Neutrophil (primary cell): ENCODE results near the gene DMRT3.

Experiments used
- H3K27ac ChIP-seq: fragments of 200-600 bp; sonication (generic); 2 replicates; pipeline ENCODE4 v1.5.1; 2016; ENCODE audit warnings: mild to moderate bottlenecking, moderate library complexity
- H3K27me3 ChIP-seq: fragments of 200-600 bp; sonication (generic); 2 replicates; pipeline ENCODE4 v1.6.0; 2016; ENCODE audit warnings: mild to moderate bottlenecking
- H3K36me3 ChIP-seq: fragments of 200-600 bp; sonication (generic); 2 replicates; pipeline ENCODE4 v1.5.1; 2017
- H3K4me1 ChIP-seq, 2 experiments: fragments of 200-600 bp in 1 of 2; sonication (generic) in 1 of 2; 1 replicate in 1 of 2; 2 replicates in 1 of 2; pipeline versions ENCODE4 v1.5.1 to v1.6.1; 2013 to 2016; ENCODE audit warnings: low read depth in 1 of 2, low read length in 1 of 2, mild to moderate bottlenecking in 1 of 2, moderate library complexity in 1 of 2; ENCODE audit not compliant: control insufficient read depth in 1 of 2, insufficient read depth in 1 of 2
- H3K4me3 ChIP-seq, 2 experiments: fragments of 200-600 bp in 1 of 2; sonication (generic) in 1 of 2; 1 replicate in 1 of 2; 2 replicates in 1 of 2; pipeline ENCODE4 v1.5.1; 2013 to 2016; ENCODE audit warnings: low read depth in 1 of 2, low read length in 1 of 2, mild to moderate bottlenecking in 1 of 2, moderate library complexity in 1 of 2
- H3K9me3 ChIP-seq: fragments of 200-600 bp; sonication (generic); 2 replicates; pipeline ENCODE4 v1.5.1; 2016
- TF ChIP-seq, protein P1 (sequence below): fragments of 200-600 bp; sonication (generic); IDR thresholded peaks from 2 replicates; pipeline ENCODE4 v1.5.1; 2016; ENCODE audit warnings: antibody characterized with exemption

Gene DMRT3

DNA sequence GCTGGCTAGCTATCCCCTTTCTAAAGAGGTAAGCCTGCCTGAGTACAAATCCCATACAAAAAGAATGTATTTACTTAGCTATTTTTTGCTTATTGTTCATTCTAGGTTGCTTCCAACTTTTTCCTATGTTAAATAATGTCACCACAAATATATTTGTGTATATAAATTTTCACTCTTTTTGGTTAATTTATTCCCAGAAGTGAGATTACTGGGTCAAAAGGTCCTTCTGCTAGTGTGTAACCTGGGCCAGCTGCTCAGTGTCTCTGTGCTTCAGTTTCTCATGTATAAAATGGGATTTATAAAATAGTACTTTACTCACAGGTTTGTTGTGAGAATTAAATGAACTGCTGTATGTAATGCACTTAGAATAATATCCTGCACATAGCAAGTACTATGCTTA, 49.8 kb downstream of the DMRT3 start:
- Histone ChIP-seq H3K27ac (no peak overlapping the region), H3K4me3 (no peak overlapping the region), H3K27me3 (peaks cover 76% of the 10 kb centered on the region), H3K36me3 (no peaks in the 10 kb centered on the region), H3K4me1 (no peaks in the 10 kb centered on the region), H3K9me3 (no peaks in the 10 kb centered on the region)
- TF ChIP-seq, protein P1, sequence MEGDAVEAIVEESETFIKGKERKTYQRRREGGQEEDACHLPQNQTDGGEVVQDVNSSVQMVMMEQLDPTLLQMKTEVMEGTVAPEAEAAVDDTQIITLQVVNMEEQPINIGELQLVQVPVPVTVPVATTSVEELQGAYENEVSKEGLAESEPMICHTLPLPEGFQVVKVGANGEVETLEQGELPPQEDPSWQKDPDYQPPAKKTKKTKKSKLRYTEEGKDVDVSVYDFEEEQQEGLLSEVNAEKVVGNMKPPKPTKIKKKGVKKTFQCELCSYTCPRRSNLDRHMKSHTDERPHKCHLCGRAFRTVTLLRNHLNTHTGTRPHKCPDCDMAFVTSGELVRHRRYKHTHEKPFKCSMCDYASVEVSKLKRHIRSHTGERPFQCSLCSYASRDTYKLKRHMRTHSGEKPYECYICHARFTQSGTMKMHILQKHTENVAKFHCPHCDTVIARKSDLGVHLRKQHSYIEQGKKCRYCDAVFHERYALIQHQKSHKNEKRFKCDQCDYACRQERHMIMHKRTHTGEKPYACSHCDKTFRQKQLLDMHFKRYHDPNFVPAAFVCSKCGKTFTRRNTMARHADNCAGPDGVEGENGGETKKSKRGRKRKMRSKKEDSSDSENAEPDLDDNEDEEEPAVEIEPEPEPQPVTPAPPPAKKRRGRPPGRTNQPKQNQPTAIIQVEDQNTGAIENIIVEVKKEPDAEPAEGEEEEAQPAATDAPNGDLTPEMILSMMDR = no peak

DNA sequence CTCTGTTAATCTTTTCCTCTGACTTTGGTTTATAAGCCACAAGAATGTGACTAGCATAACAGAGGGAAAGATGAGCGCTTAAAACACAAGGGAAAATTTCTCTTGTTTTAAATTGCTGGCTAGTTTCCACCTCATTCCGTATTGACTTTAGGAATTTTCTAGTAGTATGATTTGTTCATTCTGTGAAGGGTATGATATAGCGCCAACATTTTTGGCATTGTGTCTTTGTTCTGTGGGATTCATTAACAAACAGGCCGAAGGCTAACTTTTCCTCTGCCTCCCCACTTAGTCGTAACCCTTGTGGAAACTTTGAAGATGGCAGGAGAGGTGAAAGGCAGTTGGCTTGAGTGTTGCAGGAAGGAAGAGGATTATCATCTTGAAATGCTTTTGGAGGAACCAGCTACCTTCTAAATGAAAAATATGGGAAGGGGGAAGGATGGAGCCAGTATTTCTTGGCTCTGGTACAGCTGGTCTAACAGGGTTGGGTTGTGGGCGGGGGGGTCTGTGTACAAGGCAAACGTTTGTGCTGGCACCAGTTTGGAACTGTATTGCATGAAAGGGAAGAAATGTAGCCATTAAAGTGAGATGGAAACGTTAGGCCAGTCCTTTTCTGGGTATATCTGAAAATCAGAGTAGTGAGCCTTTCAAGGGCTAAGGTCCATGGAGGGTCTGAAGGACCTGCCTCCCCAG, 52.2 kb downstream of the DMRT3 start:
- Histone ChIP-seq H3K36me3 (no peaks in the 10 kb centered on the region), H3K27me3 (peaks cover 86% of the 10 kb centered on the region), H3K4me3 (no peak overlapping the region), H3K9me3 (no peaks in the 10 kb centered on the region), H3K4me1 (no peaks in the 10 kb centered on the region), H3K27ac (no peak overlapping the region)
- TF ChIP-seq, protein P1 = no peak

DNA sequence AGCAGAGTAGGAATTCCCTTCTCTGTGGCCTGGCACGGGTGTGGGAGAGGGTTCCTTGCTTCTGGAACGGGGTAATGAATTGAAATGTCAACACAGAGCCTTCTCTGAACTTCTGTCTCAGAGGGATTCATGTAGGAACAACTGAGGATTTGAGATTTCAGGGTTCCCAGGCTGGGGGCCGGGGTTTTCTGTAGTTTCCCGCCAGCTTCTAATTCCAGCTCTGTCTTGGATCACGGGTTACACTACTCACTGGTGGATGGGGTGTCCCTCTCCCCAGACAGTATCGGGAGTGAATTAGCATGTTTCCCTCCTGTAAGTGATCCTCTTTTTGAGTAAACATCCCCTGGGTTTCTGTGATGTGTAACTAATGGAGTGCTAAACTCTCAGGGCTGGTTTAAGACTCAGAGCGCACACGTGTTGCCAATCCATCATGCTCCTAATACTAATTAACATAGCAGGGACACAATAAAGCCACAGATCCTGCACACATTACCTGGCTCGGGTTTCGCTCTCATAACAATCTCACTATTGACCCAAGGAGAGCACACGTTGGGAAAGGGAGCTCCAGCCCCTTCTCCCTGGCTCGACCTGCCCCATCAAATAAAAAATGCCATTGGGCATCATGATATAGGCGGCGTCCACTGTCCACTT, 55.6 kb downstream of the DMRT3 start:
- Histone ChIP-seq H3K27me3 (peaks cover 88% of the 10 kb centered on the region), H3K9me3 (no peaks in the 10 kb centered on the region)

DNA sequence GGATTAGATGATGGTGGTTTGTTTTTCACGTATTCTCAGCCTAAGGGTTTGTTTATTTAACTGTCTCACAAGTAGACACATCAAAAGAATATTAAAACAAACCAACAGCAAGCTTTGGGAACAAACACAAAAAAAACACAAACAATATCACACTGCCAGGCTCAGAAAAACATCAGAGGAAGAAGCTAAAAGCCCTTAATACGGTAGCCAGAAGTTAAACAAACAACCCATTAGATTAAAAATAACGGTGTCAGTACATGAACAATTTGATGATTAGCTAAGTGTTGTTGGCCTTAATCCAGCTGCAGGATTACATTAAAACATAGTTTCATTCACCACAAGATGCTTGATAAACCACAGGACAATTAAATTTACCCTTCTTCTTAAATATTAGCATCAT, 57.8 kb downstream of the DMRT3 start:
- peaks cover 89% of the 10 kb centered on the region for H3K27me3 ChIP-seq

More for the DNA sequence above, 55.6 kb downstream of the DMRT3 start:
- TF ChIP-seq, protein P1 = no peak
- Histone ChIP-seq H3K27ac (no peak overlapping the region), H3K4me3 (no peak overlapping the region), H3K4me1 (no peaks in the 10 kb centered on the region), H3K36me3 (no peaks in the 10 kb centered on the region)

DNA sequence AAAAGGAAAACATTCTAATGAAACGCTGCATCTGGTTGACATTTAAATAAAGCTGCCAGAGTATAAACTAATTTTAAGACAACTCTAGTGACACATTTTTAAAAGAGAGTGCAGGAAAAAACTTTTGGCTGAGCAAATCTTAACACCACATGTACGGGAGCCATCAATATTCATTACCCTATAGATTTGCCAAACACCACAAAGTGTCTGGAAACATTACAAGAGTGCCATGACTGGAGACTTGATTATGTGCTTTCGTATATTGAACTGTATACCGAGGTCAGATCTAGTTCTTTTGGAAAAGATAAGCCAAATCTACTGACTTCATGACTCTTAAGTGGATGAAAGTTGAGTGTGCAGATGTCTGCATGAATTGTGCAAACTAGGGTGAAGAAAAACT, 63.1 kb downstream of the DMRT3 start:
- H3K36me3 ChIP-seq = no peaks in the 10 kb centered on the region
- no peaks in the 10 kb centered on the region for H3K9me3 ChIP-seq
- H3K4me3 ChIP-seq = no peak overlapping the region
- TF ChIP-seq, protein P1 = no peak
- H3K4me1 ChIP-seq = no peaks in the 10 kb centered on the region
- H3K27me3 ChIP-seq = peaks cover 93% of the 10 kb centered on the region
- H3K27ac ChIP-seq = no peak overlapping the region

More for the DNA sequence above, 57.8 kb downstream of the DMRT3 start:
- Histone ChIP-seq H3K4me3 (no peak overlapping the region), H3K36me3 (no peaks in the 10 kb centered on the region), H3K4me1 (no peaks in the 10 kb centered on the region), H3K27ac (no peak overlapping the region), H3K9me3 (no peaks in the 10 kb centered on the region)
- TF ChIP-seq, protein P1 = no peak
